GM12878 (cell line): ENCODE results near the gene TRIM72. TPM values are rescaled to one million over a fixed set of nuclear protein-coding genes. Genes with fewer than 3 reads are reported as not detected.

ENCODE experiments used
- BCL11A ChIP-seq: IDR thresholded peaks from 2 replicates; pipeline ENCODE4 v1.6.1; 2011; ENCODE audit warnings: low read depth, low read length
- GATAD2B ChIP-seq: fragments of 450-650 bp; conservative IDR thresholded peaks from 2 replicates; pipeline ENCODE4 v1.6.1; 2017; ENCODE audit warnings: low read depth, mild to moderate bottlenecking, moderate library complexity
- IRF4 ChIP-seq: IDR thresholded peaks from 2 replicates; pipeline ENCODE4 v1.6.1; 2011; ENCODE audit warnings: low read depth, low read length
- LARP7 ChIP-seq: fragments of 450-650 bp; IDR thresholded peaks from 2 replicates; pipeline ENCODE4 v1.6.1; 2017; ENCODE audit warnings: mild to moderate bottlenecking
- NBN ChIP-seq: fragments of 450-650 bp; IDR thresholded peaks from 2 replicates; pipeline ENCODE4 v1.6.1; 2016
- NR2F1 ChIP-seq: fragments of 450-650 bp; conservative IDR thresholded peaks from 2 replicates; pipeline ENCODE4 v1.6.1; 2017; ENCODE audit warnings: mild to moderate bottlenecking
- PML ChIP-seq: IDR thresholded peaks from 2 replicates; pipeline ENCODE4 v1.6.1; 2012; ENCODE audit warnings: low read length, inconsistent platforms
- POLR2AphosphoS5 ChIP-seq: IDR thresholded peaks from 2 replicates; pipeline ENCODE4 v1.6.1; 2011; ENCODE audit warnings: mild to moderate bottlenecking, low read length, inconsistent platforms
- SPI1 ChIP-seq: IDR thresholded peaks from 2 replicates; pipeline ENCODE4 v1.6.1; 2011; ENCODE audit warnings: low read depth, mild to moderate bottlenecking, low read length, moderate library complexity, borderline replicate concordance; ENCODE audit not compliant: insufficient read depth
- ZNF274 ChIP-seq: IDR thresholded peaks from one replicate; pipeline ENCODE4 v1.8.0; 2011; ENCODE audit not compliant: insufficient read length, insufficient read depth
- ZNF384 ChIP-seq: IDR thresholded peaks from 2 replicates; pipeline ENCODE4 v1.6.1; 2012; ENCODE audit warnings: low read depth, mild to moderate bottlenecking, low read length, improper control_type of control experiment, borderline replicate concordance
- polyA plus RNA-seq, 11 experiments: library from polyadenylated mRNA; depleted of rRNA in 4 of 11; unstranded in 6 of 11; stranded (reverse) in 5 of 11; fragments of >200 nt; fragmentation: Nextera tagmentation in 4 of 11; fragmentation: Illumina TruSeq in 1 of 11; extraction: Ambion mirVana in 4 of 11; extraction: Trizol in 1 of 11; gene quantifications; 1 replicate in 1 of 11; 2 replicates in 10 of 11; pipeline versions ENCODE4 v1.2.1 to v1.2.3, GENCODE V29; 2011 to 2016; ENCODE audit warnings: inconsistent platforms in 2 of 11, missing spikeins in 2 of 11, low read depth in 1 of 11
- total RNA-seq, 4 experiments: library from RNA; depleted of rRNA in 3 of 4; stranded (reverse); fragments of >200 nt in 3 of 4; fragmentation: Illumina TruSeq in 1 of 4; extraction: Trizol in 1 of 4; gene quantifications; 2 replicates each; pipeline versions ENCODE4 v1.2.1 to v1.2.3, GENCODE V29; 2013 to 2021

TRIM72 gene
- total and polyA plus RNA-seq, 10 of the 15 experiments (the other 5 are each of a cell fraction or from before 2014, with no cell fraction given), result 0.03 to 1.2 (median 0.23) TPM; not detected in 1

DNA sequence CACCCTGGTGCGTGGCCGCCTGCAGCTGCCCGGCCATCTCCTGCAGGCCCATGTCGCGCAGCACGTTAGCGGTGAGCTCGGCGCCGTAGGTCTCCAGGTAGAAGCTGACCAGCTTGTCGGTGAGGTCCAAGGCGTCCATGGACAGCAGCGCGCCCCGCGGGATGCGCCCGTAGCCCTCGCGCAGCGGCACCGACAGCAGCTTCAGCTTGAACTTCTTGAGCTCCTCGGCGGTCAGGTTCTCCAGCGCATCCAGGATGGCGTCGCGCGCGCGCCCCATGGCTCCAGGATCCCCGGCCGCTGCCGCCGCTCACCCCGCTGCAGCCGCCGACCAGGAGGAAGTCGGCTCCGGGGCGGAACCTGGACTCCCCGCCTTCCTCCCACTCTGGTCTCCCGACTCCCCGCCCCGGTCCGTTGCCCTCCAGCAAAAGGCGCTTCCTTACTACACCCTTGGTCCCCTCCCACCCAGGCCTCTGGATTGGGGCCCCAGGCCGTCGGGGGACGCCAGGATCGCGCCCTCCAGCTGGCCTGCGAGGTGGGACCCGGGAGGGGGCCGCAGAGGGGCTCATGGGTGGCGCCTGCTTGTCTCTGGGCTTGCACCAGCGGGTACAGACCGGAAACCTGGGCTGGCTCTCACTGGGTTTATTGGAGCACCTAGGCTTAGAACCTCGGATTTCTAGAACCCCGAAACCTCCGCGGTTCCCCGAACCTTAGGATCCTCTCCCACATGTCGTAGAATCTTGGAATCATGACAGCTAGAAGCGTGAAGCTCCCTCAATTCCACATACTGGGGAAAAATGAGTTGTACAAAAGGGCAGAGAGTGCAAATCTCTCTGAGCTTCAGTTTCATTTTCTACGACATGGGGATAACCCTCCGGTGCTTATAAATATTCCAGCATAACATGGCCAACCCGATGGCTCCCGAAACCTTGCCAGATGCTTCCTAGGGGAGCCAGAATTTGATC, 11.2 kb upstream of the TRIM72 start, which contains the start of gene PYCARD (continued):
- TF ChIP-seq GATAD2B (peak; percentile 68; the same call in 1 of the 2 replicates), IRF4 (0 out of 2 replicates have a peak, but pooled peaks have one; percentile 10), ZNF274 (no peak), LARP7 (peak; percentile 61), NR2F1 (0 out of 2 replicates have a peak, but pooled peaks have one; percentile 39), PML (peak; percentile 7; the same call in 1 of the 2 replicates), ZNF384 (no peak), POLR2AphosphoS5 (peak; percentile 20), SPI1 (peak; percentile 13), NBN (no peak), BCL11A (no peak)
